ENCODE data around the gene STON1.
"Not testable (repeated sequence)": the region's sequence is repeated elsewhere in the genome, so short reads cannot be mapped to it uniquely, and the experiment has no call there.

The STON1 gene

DNA sequence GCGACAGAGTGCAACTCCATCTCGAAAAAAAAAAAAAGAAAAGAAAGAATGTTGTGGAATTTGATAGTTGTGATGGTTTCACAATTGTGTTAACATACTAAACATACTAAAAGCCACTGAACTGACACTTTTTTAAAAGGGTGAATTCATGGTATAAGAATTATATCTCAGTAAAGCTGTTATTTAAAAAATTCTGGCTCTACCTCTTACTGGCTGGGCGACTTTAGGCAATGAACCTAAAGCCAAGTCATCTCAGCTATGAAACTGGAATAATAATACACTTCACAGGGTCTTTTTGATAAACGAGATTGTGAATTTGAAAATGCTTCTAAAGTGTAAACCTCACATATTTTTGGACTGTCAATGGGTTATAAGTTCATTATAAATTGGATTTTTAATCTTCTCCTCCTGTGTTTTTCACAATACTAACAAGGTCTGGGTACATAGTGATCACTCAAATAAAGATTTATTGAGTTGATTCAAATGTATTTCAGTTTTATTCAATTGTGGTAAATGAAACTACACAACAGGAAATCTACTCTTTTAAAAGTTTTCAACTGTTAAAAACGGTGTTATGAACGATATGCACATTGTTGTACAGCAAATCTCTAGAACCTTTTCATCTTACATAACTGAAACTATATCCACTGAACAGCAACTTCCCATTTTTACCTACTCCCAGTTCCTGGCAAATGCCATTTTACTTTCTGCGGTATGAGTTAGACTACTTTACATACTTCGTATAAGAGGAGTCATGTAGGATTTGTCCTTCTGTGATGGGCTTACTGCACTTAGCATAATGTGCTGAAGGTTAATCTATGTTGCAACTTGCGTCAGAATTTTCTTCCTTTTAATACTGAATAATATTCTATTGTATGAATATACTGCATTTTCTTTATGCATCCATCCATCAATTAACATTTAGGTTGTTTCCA is 44.7 kb downstream of the STON1 start:
- DNase-seq: peak; percentile 32

DNA sequence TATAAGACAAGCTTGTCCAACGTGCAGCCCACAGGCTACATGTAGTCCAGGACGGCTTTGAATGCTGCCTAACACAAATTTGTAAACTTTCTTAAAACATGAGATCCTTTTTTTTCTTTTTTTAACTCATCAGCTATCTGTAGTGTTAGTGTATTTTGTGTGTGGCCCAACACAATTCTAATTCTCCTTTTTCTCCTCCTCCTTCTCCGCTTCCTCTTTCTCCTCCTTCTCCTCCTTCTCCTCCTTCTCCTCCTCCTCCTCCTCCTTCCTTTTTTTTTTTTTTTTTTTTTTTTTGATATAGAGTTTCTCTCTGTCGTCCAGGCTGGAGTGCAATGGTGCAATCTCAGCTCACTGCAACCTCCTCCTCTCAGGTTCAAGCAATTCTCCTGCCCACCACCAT is 48.4 kb downstream of the STON1 start:
- DNase-seq: no peak

DNA sequence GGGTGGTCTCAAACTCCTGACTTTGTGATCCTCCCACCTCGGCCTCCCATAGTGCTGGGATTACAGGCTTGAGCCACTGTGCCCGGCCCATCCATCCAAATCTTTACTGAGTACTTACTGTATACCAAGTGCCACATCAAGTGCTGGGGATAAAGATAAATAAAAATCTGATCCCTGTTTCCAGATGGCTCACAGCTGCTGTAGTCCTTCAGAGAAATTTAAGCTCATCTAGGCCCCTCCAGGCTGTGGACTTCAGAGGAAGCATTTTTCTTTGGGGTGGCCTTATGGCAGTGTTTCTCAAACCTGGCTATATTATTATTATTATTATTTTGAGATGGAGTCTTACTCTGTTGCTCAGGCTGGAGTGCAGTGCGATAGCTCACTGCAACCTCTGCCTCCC is 54.0 kb downstream of the STON1 start:
- DNase-seq: no peak

DNA sequence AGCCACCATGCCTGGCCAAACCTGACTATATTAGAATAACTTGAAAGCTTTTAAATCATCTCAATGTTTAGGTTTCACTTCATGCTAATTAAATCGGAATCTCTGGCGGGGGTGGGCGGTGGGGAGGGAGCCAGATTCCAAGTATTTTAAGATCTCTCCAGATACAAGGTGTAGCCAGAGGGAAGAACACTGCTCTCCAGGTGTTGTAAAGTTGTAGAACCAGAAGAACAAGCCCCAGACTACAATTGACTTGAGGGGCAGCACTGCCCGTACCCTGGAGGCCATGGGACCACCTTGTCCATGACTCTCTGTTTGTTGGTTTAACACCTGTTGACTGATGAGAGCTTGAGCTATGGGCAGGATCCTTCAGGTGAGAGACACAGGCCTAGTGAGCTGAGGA is 54.6 kb downstream of the STON1 start:
- DNase-seq: no peak

- no peak for DNase-seq
These were observed 56.5 kb downstream of the STON1 start for GRCh38 chr2:48586433-48586832.

DNA sequence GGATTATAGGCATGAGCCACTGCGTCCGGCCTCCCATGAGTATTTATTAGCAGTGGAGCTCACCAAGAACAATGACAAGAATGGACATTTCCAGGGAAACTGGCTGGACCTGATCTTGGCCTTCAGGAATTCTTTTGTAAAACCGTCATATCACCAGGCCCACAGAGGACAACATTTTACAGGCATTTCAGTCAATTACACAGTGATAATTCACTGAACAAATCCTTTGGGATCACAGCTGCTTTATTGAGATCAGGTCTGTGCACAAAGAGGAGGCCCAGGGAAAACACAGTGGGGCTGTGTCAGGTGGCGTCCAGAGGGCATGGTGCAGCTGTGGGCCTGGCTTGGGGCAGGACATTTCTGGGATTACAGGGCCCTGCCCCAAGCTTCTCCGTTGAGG is 57.6 kb downstream of the STON1 start:
- no peak for DNase-seq

GRCh38 chr2:48587961-48588360 is 58.0 kb downstream of the STON1 start:
- no peak for DNase-seq

DNA sequence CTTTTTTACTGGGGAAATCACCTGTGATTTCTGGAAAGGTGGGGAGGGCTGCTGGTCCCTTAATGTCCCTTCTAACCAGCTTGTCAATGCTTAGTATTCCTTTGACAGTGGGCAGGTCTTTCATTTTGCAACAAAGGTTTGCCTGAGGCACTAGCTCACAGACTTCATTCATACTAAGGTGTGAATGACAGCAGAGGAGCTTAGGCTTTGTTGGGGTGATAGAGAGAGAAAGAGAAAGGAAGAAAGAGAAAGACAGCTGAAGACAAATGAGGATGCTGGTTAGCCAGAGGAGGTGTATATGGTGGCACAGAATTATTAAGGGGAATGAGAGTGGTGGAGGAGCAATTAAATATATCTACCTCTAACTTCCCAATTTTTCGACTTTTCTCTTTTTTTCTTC is 58.8 kb downstream of the STON1 start:
- DNase-seq: no peak

DNA sequence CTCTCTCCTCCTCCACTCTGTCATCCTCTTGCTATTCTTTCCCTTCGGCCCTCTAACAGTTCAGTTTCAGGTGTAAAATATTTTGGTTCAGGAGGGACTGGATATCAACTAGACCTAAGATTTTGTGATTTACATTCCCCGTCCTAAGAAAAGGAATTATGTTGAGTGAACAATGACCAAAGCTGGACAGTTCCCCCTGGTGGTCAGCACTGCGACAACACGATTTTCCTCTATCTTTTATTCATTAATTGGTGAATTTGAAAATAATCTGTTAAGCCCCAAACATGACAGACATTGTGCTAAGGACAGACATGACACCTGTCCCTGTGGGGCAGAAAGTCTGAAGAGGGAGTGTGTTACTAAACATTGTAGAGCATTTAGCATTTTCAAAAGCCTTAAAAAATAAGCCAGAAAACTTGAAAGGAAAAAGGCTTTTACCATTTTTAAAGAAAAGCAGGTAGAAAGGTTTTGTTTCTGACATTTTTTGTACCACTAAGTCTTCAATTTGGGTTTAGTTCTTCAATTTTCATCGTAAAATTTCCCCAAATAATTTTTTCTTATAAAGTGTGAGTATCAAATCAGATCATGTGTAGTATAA is 59.3 kb downstream of the STON1 start:
- peak; percentile 11 for DNase-seq

DNA sequence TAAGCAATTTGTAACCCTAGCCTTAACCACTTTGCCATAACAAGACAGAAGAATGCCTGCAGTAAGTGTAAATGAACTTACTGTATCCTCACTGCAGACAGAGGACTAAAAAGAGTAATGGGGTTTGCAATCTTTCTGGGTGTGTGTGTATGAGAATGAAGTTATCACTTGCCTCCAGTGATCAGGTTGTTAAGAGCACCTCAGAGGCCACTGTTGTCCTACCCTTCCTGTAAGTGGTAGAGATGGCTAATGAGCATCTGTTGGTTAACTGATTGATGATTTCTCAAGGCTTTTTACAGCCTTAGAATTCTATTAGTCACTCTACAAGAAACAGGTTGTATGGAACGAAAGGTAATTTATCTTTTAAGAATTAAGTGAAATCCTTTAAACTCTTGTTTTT is 60.1 kb downstream of the STON1 start:
- DNase-seq: no peak

GRCh38 chr2:48592067-48592466 is 62.1 kb downstream of the STON1 start:
- DNase-seq: no peak

DNA sequence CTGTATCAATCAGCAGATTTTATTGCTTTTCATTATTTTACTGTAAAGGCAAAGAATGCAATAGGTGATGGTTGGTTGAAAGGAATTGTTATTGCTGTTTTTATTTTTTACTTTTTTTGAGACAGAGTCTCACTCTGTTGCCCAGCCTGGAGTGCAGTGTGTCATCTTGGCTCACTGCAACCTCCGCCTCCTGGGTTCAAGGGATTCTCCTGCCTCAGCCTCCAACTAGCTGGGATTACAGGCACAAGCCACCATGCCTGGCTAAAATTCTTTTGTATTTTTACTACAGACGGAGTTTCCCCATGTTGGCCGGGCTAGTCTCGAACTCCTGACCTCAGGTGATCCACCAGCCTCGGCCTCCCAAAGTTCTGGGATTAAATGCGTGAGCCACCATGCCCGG is 66.8 kb downstream of the STON1 start:
- not testable (repeated sequence) for DNase-seq

GRCh38 chr2:48597492-48597891 is 67.5 kb downstream of the STON1 start:
- no peak for DNase-seq

DNA sequence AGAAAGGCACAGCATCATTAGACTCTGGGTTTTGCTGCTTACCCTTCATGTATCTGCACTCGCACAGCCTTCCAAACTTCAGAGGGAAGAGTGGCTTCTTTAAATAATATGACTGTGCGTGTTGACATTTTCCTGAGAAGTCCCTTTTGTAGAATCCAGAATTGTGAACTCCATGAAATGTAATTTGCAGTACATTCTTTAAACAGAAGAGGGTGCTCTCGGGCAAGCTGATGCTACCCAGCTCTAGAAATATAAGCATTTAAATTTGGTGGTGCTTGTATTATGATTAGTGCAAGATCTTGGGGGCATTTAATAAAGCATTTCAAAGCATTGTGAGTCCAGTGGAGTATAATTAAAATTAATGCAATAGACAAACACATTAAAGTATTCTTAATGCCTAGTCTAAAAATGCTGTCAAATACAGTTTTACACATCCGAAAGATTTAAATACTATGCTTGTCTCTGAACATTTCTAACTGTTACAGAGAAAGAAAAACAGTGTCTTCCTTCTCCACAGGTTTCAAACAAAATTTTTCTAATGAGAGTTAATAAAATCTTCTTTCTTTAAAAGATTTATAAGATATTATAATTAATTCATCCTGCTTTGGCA is 70.4 kb downstream of the STON1 start:
- peak; percentile 57 for DNase-seq

- no peak for DNase-seq
These were observed 71.0 kb downstream of the STON1 start for GRCh38 chr2:48600917-48601316.

GRCh38 chr2:48601349-48601748 is 71.4 kb downstream of the STON1 start:
- DNase-seq: peak; percentile 26

- no peak for DNase-seq
These were observed 75.7 kb downstream of the STON1 start for GRCh38 chr2:48605482-48606175.

GRCh38 chr2:48607307-48608014 is 77.5 kb downstream of the STON1 start:
- DNase-seq: no peak

GRCh38 chr2:48613211-48613610 is 83.3 kb downstream of the STON1 start:
- DNase-seq: no peak

- not testable (repeated sequence) for DNase-seq
These were observed 84.6 kb downstream of the STON1 start for GRCh38 chr2:48614581-48614980.

- DNase-seq: no peak
These were observed 87.7 kb downstream of the STON1 start, which contains the start of gene GTF2A1L for GRCh38 chr2:48617618-48618017. TSS of gene GTF2A1L (plus strand) at chr2:48617856. CDS start at chr2:48617875, 19 bp downstream.

DNA sequence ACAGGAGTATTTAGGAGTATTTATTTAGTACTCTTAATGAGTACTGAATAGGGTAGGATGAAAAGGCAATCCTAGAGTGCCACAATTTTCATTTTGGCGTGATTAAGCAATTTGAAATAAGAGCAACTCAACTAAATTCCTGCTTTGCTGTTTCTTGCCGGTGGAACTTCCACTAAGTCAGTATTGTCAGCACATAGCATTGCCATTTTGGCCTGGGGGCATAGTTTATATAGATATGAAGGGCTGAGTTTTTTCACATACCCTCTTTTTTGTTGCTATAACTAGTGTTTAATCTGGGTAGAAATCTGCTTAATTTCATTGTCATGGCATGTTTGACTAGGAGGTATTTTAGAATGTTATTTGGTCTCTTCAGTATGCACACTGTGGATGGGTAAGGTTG is 89.6 kb downstream of the STON1 start:
- no peak for DNase-seq

- DNase-seq: no peak
These were observed 90.7 kb downstream of the STON1 start for GRCh38 chr2:48620604-48621003.

All from activated CD4-positive, alpha-beta T cell treated with anti-CD3 and anti-CD28 coated beads, Interleukin-2, Interleukin-6, amounts not matched to agents 100 ng/mL and 50 ng/mL, durations not matched to agents 16 hours and 8 hours (primary cell).